HG03378 (cell line): ENCODE results near the gene NRP2.

Experiments used
- ATAC-seq: cut with Tn5 transposase; IDR thresholded peaks from one replicate; pipeline ENCODE4 v1.9.1; 2021; ENCODE audit warnings: mild to moderate bottlenecking, moderate library complexity; ENCODE audit not compliant: unreplicated experiment

NRP2 gene

GRCh38 chr2:205769495-205769850 lies 87.2 kb downstream of the NRP2 start:
- ATAC-seq, result no peak

DNA sequence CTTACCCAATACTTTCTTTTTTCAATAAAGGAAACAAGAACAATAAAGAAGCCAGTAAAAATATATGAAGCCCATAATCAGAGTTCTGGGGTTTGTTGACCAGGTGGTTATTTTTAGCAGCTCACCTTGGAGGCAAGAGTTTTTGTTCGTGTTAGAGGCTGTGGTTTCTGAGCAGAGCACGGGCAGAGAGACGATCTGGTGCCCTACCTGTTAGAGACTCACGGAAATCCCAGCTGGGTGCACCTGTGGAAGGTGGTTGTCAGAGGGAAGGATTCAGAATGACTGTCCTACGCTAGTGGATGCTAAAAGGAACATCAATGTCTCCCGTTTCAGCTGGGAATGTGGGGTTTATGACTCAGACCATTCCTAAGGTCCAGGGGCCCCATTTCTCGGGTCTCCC lies 87.6 kb downstream of the NRP2 start:
- ATAC-seq, result no peak

- no peak for ATAC-seq
Measured at GRCh38 chr2:205770577-205770976, 88.3 kb downstream of the NRP2 start.

DNA sequence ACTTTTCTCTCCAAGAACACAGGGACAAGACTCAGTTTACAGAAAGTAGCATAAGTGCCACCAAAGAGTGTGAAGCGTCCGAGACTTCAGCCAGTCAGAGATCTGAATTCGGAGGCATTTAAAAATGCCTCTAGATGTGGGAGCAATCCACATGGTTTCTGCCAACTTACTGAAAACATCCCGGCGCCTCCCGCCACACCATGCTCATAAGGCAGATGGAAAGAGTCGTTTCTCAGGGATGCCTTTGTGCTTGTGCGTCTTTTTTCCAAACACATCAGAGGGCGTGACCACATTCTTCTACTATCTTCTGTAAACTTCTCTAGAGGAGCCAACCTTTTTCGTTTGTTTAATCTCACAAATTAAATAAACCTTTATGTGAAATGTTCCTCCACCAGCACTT lies 88.7 kb downstream of the NRP2 start:
- no peak for ATAC-seq

DNA sequence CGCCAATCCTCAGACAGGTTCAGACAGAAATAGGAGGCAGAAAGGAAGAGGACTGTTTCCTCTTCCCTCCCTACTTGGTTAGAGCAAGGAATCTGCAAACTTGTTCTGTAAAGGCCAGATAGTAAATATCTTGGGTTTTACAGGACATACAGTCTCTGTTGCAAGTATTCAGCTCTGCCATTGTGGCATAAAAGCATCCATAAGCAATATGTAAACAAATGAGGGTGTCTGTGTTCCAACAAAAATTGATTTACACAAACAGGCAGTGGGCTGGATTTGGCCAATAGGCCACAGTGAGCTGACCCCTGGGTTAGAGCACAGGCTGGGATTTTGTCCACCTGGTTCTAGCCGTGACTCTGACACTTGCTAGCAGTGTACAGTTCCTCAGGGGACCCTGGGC lies 89.4 kb downstream of the NRP2 start:
- ATAC-seq, result no peak

DNA sequence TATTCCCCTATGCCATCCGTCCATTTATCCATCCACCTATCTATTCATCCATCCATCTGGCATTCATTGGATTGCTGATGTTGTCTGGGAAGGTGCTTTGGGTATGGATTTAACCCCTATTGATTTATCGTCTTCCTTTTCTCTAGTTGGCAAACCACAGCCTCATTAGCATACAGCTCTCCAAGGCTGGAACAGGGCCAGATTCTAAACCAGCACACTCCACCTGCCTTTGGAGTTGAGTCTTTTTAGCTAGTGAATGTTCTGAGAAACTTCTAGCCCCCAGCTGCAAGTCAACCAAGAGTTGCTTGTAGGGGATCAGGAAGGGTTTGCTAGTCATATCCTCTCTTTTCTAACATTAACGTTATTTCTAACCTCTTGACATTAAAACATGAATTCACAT lies 90.7 kb downstream of the NRP2 start:
- ATAC-seq, result no peak

- no peak for ATAC-seq
Measured at GRCh38 chr2:205773989-205774388, 91.7 kb downstream of the NRP2 start.

DNA sequence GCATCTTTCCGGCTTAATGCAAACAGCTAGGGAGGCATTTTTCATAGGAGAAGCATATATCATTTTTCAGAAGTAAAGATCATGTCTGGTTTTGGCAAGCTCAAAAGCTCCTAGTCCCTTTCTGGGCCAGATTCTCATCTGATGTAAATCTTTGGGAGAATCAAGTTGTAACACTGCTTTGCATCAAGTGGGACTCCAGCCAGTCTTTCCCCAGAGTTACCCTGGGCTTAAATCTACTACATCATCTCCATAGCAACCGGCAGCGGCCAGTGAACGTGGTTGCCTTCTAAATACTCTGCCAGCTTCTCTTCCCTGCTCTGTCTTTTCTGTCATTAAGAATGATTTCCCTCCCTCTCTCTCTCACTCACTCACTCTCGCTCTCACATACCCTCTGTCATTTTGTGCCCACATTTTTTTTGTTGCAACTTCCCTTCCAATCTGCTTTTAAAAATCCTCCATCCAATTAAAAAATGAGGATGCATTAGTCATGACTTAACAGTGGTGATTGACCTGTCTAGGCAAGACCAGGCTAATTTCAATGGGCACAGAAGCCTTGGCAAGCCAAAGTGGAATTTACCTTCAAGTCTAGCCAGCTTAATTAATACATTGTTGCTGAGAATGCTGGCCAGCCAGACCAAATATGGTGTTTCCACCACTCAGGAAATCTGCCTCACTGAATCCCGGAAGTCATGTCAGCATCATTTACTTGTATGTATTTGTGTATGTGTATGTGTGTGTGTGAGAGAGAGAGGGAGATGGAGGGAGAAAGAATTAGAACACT lies 93.0 kb downstream of the NRP2 start:
- ATAC-seq, result no peak

GRCh38 chr2:205776139-205776538 lies 93.8 kb downstream of the NRP2 start:
- ATAC-seq, result no peak

- no peak for ATAC-seq
Measured at GRCh38 chr2:205776720-205777119, 94.4 kb downstream of the NRP2 start.

DNA sequence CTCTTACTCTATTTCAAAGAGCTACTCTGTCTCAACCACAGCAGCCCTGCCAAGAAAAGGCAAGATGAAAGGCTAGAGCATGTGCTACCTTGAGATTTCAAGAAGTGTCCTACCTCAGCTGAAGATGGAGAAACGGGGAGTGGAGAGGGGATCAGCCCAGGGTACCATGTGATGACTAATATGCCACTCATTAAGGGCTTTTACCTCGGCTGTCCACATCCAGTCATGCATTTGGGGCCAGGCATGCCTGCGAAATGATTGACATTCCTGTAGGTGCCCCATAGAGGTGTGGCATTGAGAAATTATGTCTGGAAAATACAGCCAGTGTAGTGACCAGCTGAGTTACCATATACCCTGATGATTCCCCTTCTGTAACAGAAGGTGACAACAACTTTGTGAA lies 96.1 kb downstream of the NRP2 start:
- no peak for ATAC-seq

- ATAC-seq, result no peak
Measured at GRCh38 chr2:205780645-205781044, 98.3 kb downstream of the NRP2 start.

DNA sequence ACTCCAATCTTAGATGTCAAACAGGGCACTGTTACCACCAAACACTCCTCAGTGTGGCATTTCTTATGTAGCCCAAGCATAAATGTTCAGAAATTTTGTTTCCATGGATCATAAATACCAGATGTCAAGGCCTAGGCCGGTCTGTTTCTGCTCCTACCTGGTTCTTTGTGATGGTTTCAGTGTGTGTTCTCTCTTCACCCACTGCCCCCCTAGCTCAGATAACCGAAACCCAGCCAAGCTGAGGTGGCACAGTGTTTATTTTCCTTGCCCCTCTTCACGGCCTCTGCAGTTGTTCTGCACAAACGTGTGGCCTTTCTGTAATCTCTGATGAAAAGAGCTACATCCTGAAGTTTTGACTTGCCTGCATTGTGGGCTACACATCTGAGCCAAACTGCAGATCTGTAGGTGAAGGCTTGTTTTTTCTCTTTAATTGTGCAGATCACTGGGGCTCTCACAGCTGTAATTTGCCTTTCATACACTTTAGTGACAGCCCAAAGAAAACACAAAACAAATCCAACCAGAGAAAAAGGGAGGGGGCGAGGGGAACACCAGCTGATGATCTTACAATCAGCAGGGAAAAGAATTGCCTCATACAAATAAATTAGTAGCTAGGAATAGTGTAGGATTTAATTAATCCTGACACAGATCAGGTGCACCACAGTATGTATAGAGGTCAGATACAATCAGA lies 99.1 kb downstream of the NRP2 start:
- ATAC-seq, result no peak

DNA sequence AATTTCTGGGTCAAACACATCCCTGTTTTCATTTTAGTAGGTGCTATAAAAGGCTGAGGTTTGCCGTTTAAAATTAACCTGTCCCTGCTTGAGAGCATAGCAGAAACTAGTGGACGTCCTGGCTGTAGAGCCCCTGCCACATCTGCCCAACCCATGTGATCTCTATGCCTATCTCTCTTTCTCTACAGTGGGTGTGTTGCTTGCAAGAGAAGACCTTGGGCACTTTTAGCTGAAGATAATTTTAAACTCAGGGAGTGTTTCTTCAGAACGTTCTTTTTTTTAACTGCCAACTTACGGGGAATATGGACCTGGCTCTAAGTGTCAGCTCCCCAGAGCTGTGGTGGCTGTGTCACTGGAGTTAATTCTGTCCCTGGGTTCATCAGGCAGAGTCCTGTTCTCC lies 100.6 kb downstream of the NRP2 start:
- ATAC-seq, result no peak

- ATAC-seq, result no peak
Measured at GRCh38 chr2:205783872-205784499, 101.7 kb downstream of the NRP2 start.

GRCh38 chr2:205785507-205786260 lies 103.4 kb downstream of the NRP2 start:
- ATAC-seq, result no peak

GRCh38 chr2:205786976-205787375 lies 104.7 kb downstream of the NRP2 start:
- no peak for ATAC-seq

DNA sequence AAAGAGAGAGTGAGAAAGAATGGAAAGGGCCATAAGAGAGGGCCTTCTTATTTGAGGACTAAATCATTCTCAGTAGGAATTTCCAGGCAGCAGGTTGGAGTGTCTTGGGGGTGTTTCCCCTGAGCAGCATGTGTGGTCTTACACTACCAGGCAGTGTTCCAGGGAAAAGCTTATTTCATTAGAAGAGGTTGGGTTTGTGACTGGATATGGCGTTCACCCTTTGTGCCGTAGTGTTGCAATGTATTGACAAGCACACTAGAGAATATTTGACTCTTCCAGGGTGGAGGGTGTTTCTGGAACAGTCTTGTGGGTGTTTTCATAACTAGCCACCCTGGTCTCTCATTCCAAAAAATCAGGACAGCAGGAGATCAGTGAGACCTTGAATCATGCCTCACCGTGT lies 105.5 kb downstream of the NRP2 start:
- no peak for ATAC-seq

- ATAC-seq, result no peak
Measured at GRCh38 chr2:205789906-205790305, 107.6 kb downstream of the NRP2 start.

DNA sequence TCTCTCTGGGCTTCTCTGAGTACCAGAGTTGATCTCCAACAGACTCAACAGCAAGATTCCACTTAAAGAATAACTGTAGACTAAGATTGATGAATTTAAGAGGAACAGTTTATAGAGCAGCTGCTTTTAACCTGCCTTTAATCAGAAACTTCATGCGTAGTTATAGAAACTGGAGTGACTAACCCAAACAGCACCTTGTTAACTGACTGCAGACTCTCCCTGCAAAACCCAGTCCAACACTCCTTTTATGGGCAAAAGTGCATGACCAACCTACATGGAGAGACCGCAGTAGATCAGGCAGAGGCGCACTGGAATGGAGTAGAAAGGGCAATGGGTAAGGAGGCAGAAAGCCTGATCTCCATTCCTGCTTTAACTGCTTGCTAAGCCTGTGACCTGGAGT lies 110.6 kb downstream of the NRP2 start:
- no peak for ATAC-seq

DNA sequence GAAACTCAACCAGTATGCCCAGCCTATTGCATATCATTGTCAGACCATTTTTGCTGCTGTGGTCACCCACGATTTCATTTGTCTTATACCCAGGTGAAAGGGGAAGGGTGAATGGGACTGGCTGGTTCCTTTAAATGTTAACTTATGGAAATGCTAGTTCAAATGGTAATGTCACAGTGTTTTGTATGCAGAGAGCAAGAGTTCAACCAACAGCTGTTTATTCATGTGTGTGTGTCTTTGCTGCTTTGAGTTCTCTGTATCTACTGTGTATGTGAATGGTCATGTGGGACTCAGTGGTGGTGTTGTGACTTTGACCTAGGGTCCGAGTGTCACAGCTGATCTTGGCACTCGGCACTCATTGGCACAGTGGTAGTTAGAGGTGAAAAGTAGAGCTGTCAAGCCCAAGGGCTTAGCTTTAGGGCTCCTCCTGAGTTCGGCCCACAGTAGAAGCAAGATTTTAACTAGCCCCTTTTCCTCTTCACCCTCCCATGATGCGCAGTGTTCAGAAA lies 114.6 kb downstream of the NRP2 start:
- no peak for ATAC-seq
